ENCODE measurements around the gene ARHGEF11. TPM values are rescaled to one million over a fixed set of nuclear protein-coding genes. Genes with fewer than 3 reads are reported as not detected.

Gene ARHGEF11
- total and polyA plus RNA-seq, 9 of the 15 experiments (the other 6 are each of a cell fraction or from before 2014, with no cell fraction given) = 0.14 to 15.5 (median 9.0) TPM

DNA sequence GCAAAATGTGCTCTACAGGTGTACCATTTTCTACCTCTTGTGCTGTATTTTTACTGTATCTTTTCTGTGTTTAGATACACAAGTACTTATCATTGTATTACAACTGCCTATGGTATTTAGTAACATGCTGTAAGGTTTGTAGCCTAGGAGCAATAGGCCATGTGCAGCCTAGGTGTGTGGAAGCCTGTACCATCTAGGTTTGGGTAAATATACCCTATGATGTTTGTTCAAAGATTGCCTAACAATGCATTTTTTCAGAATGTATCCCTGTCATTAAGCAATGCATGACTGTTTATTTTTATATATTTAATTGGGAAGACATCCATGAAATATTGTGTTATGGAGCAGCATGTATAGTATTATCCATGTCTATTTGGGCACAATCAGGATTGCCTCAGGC lies 43.1 kb upstream of the ARHGEF11 start:
- H3K9ac ChIP-seq (ENCODE audit: insufficient read depth in 1 of 2, low read depth in 2 of 2, low read length in 2 of 2) = no peak overlapping the region
- peaks cover 2 to 4% of the 10 kb centered on the region in 2 experiments; a peak in 2 of 5 replicates for H3K4me1 ChIP-seq (replicated peaks in 1 of 2; ENCODE audit: control insufficient read depth in 2 of 2, insufficient read depth in 2 of 2, low read length in 2 of 2)
- H2AFZ ChIP-seq (ENCODE audit: low read depth, low read length) = no peak overlapping the region
- POLR2A ChIA-PET = interaction anchor here (0.6 kb wide), 1 partner anchor 508 kb away, joined by 3 read pairs; no protein-coding TSS in a partner anchor
- FAIRE-seq (no peak), DNase-seq (ENCODE audit: extremely low read depth in 1 of 4, low spot score in 3 of 4) (no peak), ATAC-seq (no peak)
- no peaks in the 10 kb centered on the region for H3K9me3 ChIP-seq (replicated peaks; ENCODE audit: control insufficient read depth, insufficient read depth, low read depth, low read length)
- peaks cover 0 to 3% of the 10 kb centered on the region in 2 experiments; a peak in 1 of 5 replicates for H3K27me3 ChIP-seq (ENCODE audit: control insufficient read depth in 2 of 2, insufficient read depth in 2 of 2, low read length in 2 of 2)
- H3K79me2 ChIP-seq (ENCODE audit: control insufficient read depth, insufficient read depth, low read length) = no peaks in the 10 kb centered on the region
- no peak overlapping the region for H3K4me3 ChIP-seq
- no peak for TF ChIP-seq ZNF263 (CRISPR knock-in tag; IDR thresholded peaks at IDR 0.05; ENCODE audit: borderline replicate concordance)
- TF ChIP-seq, protein P1, sequence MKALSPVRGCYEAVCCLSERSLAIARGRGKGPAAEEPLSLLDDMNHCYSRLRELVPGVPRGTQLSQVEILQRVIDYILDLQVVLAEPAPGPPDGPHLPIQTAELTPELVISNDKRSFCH (CRISPR knock-in tag; IDR thresholded peaks at IDR 0.05) = no peak
- TF ChIP-seq, protein P1 (tag; IDR thresholded peaks at IDR 0.05) = no peak
- TF ChIP-seq ZNF12 (CRISPR knock-in tag; IDR thresholded peaks at IDR 0.05) = no peak
- TF ChIP-seq PYGO2 (tag; IDR thresholded peaks at IDR 0.05) = no peak
- no peak for TF ChIP-seq GATA2 (CRISPR knock-in tag; IDR thresholded peaks at IDR 0.05)
- no peak for TF ChIP-seq MAZ (CRISPR knock-in tag; conservative IDR thresholded peaks at IDR 0.05 in 1 of 2, IDR thresholded peaks at IDR 0.05 in 1 of 2)
- no peak for TF ChIP-seq NRF1 (conservative IDR thresholded peaks at IDR 0.05 in 1 of 2, IDR thresholded peaks at IDR 0.05 in 1 of 2)
- no peak for TF ChIP-seq HDAC2 (IDR thresholded peaks at IDR 0.05)
- no peak for TF ChIP-seq ZBED1 (IDR thresholded peaks at IDR 0.05)
- TF ChIP-seq ZFP1 (CRISPR knock-in tag; IDR thresholded peaks at IDR 0.05) = no peak
- TF ChIP-seq ILF3 (IDR thresholded peaks at IDR 0.05; ENCODE audit: borderline replicate concordance) = no peak
- no peak for TF ChIP-seq XRCC5 (IDR thresholded peaks at IDR 0.05; ENCODE audit: low read depth, low read length)
- no peak overlapping the region for H3K4me2 ChIP-seq (ENCODE audit: insufficient read depth, low read length)
- intact Hi-C loops (cut with micrococcal nuclease) = no loop called here
- no peaks in the 10 kb centered on the region; the same call in 1 of the 2 replicates for H4K20me1 ChIP-seq (replicated peaks; ENCODE audit: control insufficient read depth, insufficient read depth, low read length)
- in situ Hi-C loops (cut with MboI) = no loop called here
- no peaks in the 10 kb centered on the region for H3K9me1 ChIP-seq (ENCODE audit: control insufficient read depth, insufficient read depth, low read length)
- H3K27ac ChIP-seq (ENCODE audit: extremely low read depth, low read depth, low read length) = no peak overlapping the region
- H3K36me3 ChIP-seq (ENCODE audit: control insufficient read depth, insufficient read depth, low read length) = no peaks in the 10 kb centered on the region
- no TSS peak for BruUV-seq (replicated peaks)
- CTCF ChIA-PET (ENCODE audit: low intra/inter-chr PET ratio) = interaction anchor here (5.9 kb wide), 1 partner anchor 68 kb away, joined by 133 read pairs; no protein-coding TSS in a partner anchor

All from K562 (cell line).